GM12801 (cell line): ENCODE measurements around the gene CDS2.

Experiments
- CTCF ChIP-seq: IDR thresholded peaks from one replicate; pipeline ENCODE4 v1.5.1; 2011; ENCODE audit warnings: control low read depth; ENCODE audit not compliant: insufficient read length; ENCODE audit errors: extremely low read depth

The CDS2 gene

GRCh38 chr20:5148581-5148980 is 21.8 kb downstream of the CDS2 start:
- no peak for TF ChIP-seq CTCF

- no peak for TF ChIP-seq CTCF
These were observed 23.1 kb downstream of the CDS2 start for GRCh38 chr20:5149892-5150225.

GRCh38 chr20:5150226-5151076 is 23.6 kb downstream of the CDS2 start:
- no peak for TF ChIP-seq CTCF

GRCh38 chr20:5153152-5153467 is 26.3 kb downstream of the CDS2 start:
- no peak for TF ChIP-seq CTCF

GRCh38 chr20:5153612-5154542 is 27.1 kb downstream of the CDS2 start:
- no peak for TF ChIP-seq CTCF

GRCh38 chr20:5154543-5154925 is 27.7 kb downstream of the CDS2 start:
- TF ChIP-seq CTCF: no peak

- no peak for TF ChIP-seq CTCF
These were observed 28.6 kb downstream of the CDS2 start for GRCh38 chr20:5155404-5155803.
